ENCODE results near the gene NOX5.

NOX5 gene

GRCh38 chr15:69026355-69026754 lies 11.9 kb downstream of the NOX5 start:
- no peak for DNase-seq

- DNase-seq: no peak
These were observed 13.6 kb downstream of the NOX5 start for GRCh38 chr15:69027976-69028518.

GRCh38 chr15:69031013-69032001 lies 16.8 kb downstream of the NOX5 start:
- no peak for DNase-seq

GRCh38 chr15:69032031-69032430 lies 17.5 kb downstream of the NOX5 start:
- no peak for DNase-seq

- DNase-seq: no peak
These were observed 18.3 kb downstream of the NOX5 start for GRCh38 chr15:69032703-69033373.

- DNase-seq: no peak
These were observed 19.9 kb downstream of the NOX5 start for GRCh38 chr15:69034352-69034751.

GRCh38 chr15:69035205-69035917 lies 20.9 kb downstream of the NOX5 start:
- no peak for DNase-seq

- no peak for DNase-seq
These were observed 21.4 kb downstream of the NOX5 start for GRCh38 chr15:69035918-69036258.

GRCh38 chr15:69036826-69037225 lies 22.3 kb downstream of the NOX5 start:
- DNase-seq: no peak

- DNase-seq: no peak
These were observed 23.0 kb downstream of the NOX5 start for GRCh38 chr15:69037482-69037881.

GRCh38 chr15:69037977-69038376 lies 23.5 kb downstream of the NOX5 start:
- no peak for DNase-seq

- DNase-seq: no peak
These were observed 24.0 kb downstream of the NOX5 start for GRCh38 chr15:69038508-69038907.

GRCh38 chr15:69039516-69040225 lies 25.2 kb downstream of the NOX5 start:
- DNase-seq: no peak

- no peak for DNase-seq
These were observed 28.0 kb downstream of the NOX5 start for GRCh38 chr15:69042531-69042930.

GRCh38 chr15:69045802-69046201 lies 31.3 kb downstream of the NOX5 start:
- DNase-seq: no peak

- DNase-seq: no peak
These were observed 32.3 kb downstream of the NOX5 start for GRCh38 chr15:69046781-69047180.

- no peak for DNase-seq
These were observed 35.5 kb downstream of the NOX5 start for GRCh38 chr15:69049976-69050375.

- DNase-seq: no peak
These were observed 40.8 kb downstream of the NOX5 start for GRCh38 chr15:69055251-69055650.

GRCh38 chr15:69056365-69056764 lies 41.9 kb downstream of the NOX5 start:
- DNase-seq: no peak

GRCh38 chr15:69058830-69059556 lies 44.5 kb downstream of the NOX5 start:
- peak; percentile 91 for DNase-seq

GRCh38 chr15:69059557-69059943 lies 45.1 kb downstream of the NOX5 start:
- DNase-seq: no peak

GRCh38 chr15:69060041-69060481 lies 45.6 kb downstream of the NOX5 start:
- DNase-seq: no peak

All from NCI-H1105 treated with DMSO at 0.1 percent for 48 hours (cell line).